Panc1 (cell line): ENCODE data around the gene NPC1L1. TPM values are rescaled to one million over a fixed set of nuclear protein-coding genes. Genes with fewer than 3 reads are reported as not detected.

Experiments
- ATAC-seq: fragments of 200-7000 bp; cut with Tn5 transposase; 2 replicates; pipeline ENCODE4 v1.9.1; 2020; ENCODE audit warnings: mild to moderate bottlenecking, moderate library complexity
- BruUV-seq: library from RNA; stranded (reverse); fragments of 400-500 nt; replicated peaks from 2 replicates; lab custom pipeline; 2021; lab: Mats Ljungman, UMichigan
- CTCF ChIA-PET: fragments of 300-600 bp; sonication (Branson Sonifier 250); formaldehyde crosslinking; loops from one replicate; lab custom pipeline; 2022; ENCODE audit warnings: antibody characterized with exemption; lab: Charles Lee
- POLR2A ChIA-PET: fragments of 300-600 bp; sonication (Branson Sonifier 250); formaldehyde crosslinking; loops from one replicate; lab custom pipeline; 2022; ENCODE audit warnings: antibody characterized with exemption; lab: Charles Lee
- DNase-seq: peaks from one replicate; pipeline ENCODE4 v3.0.0-alpha.2; 2010; ENCODE audit warnings: low read depth, low spot score
- H3K27ac ChIP-seq: 2 replicates; pipeline ENCODE4 v1.5.1; 2011; ENCODE audit warnings: mild to moderate bottlenecking, low read length, inconsistent platforms
- H3K27me3 ChIP-seq: fragments of 200-500 bp; sonication (Bioruptor generic); 2 replicates; pipeline ENCODE4 v1.6.0; 2014; ENCODE audit warnings: low read length, inconsistent platforms; ENCODE audit not compliant: control insufficient read depth, insufficient read depth
- H3K36me3 ChIP-seq: fragments of 200-500 bp; sonication (Bioruptor generic); 2 replicates; pipeline ENCODE4 v1.5.1; 2014; ENCODE audit warnings: inconsistent platforms, mild to moderate bottlenecking, low read length, moderate library complexity; ENCODE audit not compliant: control insufficient read depth, insufficient read depth
- H3K4me1 ChIP-seq: 2 replicates; pipeline ENCODE4 v1.5.1; 2011; ENCODE audit warnings: inconsistent platforms, mild to moderate bottlenecking, low read length, moderate library complexity; ENCODE audit not compliant: control insufficient read depth, insufficient read depth
- H3K4me3 ChIP-seq, 2 experiments: 2 replicates each; pipeline ENCODE4 v1.5.1; 2011 to 2012; ENCODE audit warnings: low read depth in 2 of 2, low read length in 2 of 2, mild to moderate bottlenecking in 2 of 2, inconsistent platforms in 1 of 2, moderate library complexity in 1 of 2
- H3K9me3 ChIP-seq: fragments of 200-500 bp; sonication (Bioruptor generic); 2 replicates; pipeline ENCODE4 v1.5.1; 2014; ENCODE audit warnings: low read depth, mild to moderate bottlenecking, inconsistent platforms, low read length, moderate library complexity; ENCODE audit not compliant: control insufficient read depth, insufficient read depth
- POLR2AphosphoS5 ChIP-seq: IDR thresholded peaks from 2 replicates; pipeline ENCODE4 v1.6.1; 2012; ENCODE audit warnings: mild to moderate bottlenecking, low read depth, low read length, moderate library complexity
- SIN3A ChIP-seq: IDR thresholded peaks from 2 replicates; pipeline ENCODE4 v1.6.1; 2012; ENCODE audit warnings: low read depth, mild to moderate bottlenecking, low read length, moderate library complexity, borderline replicate concordance; ENCODE audit not compliant: insufficient read depth
- TCF7L2 ChIP-seq: IDR thresholded peaks from 2 replicates; pipeline ENCODE4 v1.6.1; 2011; ENCODE audit warnings: mild to moderate bottlenecking, low read depth, low read length, inconsistent platforms
- in situ Hi-C: cut with HindIII; loops from 2 replicates; pipeline ENCODE4 v1.10.0; 2016; ENCODE audit warnings: low sequenced_read_pairs, low pct_unique_long_range_greater_than_20kb
- intact Hi-C: fragments of 100-400 bp; cut with micrococcal nuclease; formaldehyde crosslinking; loops from one replicate; pipeline ENCODE4 v1.10.0; 2022; ENCODE audit not compliant: unreplicated experiment
- total RNA-seq: library from RNA; stranded (reverse); gene quantifications from one replicate; pipeline ENCODE4 v1.2.1, GENCODE V29; 2021; ENCODE audit not compliant: unreplicated experiment
- TF ChIP-seq, protein P1 (sequence below): fragments of 450-650 bp; IDR thresholded peaks from 2 replicates; pipeline ENCODE4 v1.5.1; 2017; ENCODE audit warnings: mild to moderate bottlenecking
- TF ChIP-seq, protein P2 (sequence below), 2 experiments: IDR thresholded peaks; 2 replicates each; pipeline ENCODE4 v1.6.1; 2011 to 2012; ENCODE audit warnings: low read depth in 2 of 2, control low read depth in 1 of 2, low read length in 1 of 2, mild to moderate bottlenecking in 1 of 2, moderate library complexity in 1 of 2; ENCODE audit not compliant: insufficient read depth in 1 of 2

Gene NPC1L1
- total RNA-seq, 1 experiment from 2014 or later, result not detected

DNA sequence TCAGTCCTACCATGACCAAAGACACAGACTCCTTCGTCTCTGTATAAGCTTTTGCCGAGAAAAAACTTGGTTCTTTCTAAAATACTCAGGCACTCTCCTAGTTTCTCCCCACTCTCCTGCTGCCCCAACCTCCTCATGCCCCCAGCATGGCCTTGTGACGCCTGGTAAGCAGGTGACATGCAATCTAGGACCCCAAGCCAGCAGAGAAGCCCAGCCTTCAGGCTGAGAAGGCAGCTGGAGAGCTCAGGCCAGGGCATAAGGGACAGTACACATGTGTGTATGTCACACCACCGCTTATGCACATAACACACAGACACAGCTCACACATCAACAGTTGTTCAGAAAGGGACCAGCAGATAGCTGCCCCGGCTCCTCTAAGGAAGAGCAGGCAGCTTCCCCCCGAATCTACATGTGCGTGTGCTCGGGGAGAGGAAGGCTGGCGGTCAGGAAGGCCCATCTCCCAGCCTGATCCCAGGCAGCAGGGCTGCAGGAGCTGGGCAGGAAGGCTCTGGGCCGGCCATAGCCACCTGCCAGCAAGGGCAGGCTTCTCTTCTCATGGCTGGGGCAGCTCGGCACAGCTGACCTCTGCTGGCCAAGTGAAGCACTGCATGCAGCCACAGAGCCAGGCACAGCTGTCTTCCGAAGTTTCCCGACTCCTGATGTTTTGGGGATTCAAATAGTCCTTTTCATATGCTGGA lies 24.1 kb upstream of the NPC1L1 start:
- DNase-seq (peak; percentile 48), ATAC-seq (peak; percentile 76)
- H3K9me3 ChIP-seq, result no peaks in the 10 kb centered on the region
- H3K27me3 ChIP-seq, result no peaks in the 10 kb centered on the region
- intact Hi-C loops, result loop anchor here (10.0 kb wide), 1 partner anchor 320 kb away; no protein-coding TSS in a partner anchor
- no peak overlapping the region for H3K27ac ChIP-seq
- ChIA-PET CTCF (interaction anchor here (0.6 to 1.7 kb wide), 6 partner anchors 13 to 364 kb away, joined by 3 to 13 read pairs (median 4); partner anchors contain the start of gene YKT6), POLR2A (no interaction called here)
- TF ChIP-seq, protein P1, sequence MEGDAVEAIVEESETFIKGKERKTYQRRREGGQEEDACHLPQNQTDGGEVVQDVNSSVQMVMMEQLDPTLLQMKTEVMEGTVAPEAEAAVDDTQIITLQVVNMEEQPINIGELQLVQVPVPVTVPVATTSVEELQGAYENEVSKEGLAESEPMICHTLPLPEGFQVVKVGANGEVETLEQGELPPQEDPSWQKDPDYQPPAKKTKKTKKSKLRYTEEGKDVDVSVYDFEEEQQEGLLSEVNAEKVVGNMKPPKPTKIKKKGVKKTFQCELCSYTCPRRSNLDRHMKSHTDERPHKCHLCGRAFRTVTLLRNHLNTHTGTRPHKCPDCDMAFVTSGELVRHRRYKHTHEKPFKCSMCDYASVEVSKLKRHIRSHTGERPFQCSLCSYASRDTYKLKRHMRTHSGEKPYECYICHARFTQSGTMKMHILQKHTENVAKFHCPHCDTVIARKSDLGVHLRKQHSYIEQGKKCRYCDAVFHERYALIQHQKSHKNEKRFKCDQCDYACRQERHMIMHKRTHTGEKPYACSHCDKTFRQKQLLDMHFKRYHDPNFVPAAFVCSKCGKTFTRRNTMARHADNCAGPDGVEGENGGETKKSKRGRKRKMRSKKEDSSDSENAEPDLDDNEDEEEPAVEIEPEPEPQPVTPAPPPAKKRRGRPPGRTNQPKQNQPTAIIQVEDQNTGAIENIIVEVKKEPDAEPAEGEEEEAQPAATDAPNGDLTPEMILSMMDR, result peak; percentile 99
- TF ChIP-seq SIN3A, result no peak
- H3K4me1 ChIP-seq, result peaks cover 6% of the 10 kb centered on the region; the same call in 1 of the 2 replicates
- BruUV-seq, result no TSS peak
- no peak overlapping the region for H3K4me3 ChIP-seq
- in situ Hi-C loops, result no loop called here
- H3K36me3 ChIP-seq, result peaks cover 12% of the 10 kb centered on the region; the same call in 1 of the 2 replicates

DNA sequence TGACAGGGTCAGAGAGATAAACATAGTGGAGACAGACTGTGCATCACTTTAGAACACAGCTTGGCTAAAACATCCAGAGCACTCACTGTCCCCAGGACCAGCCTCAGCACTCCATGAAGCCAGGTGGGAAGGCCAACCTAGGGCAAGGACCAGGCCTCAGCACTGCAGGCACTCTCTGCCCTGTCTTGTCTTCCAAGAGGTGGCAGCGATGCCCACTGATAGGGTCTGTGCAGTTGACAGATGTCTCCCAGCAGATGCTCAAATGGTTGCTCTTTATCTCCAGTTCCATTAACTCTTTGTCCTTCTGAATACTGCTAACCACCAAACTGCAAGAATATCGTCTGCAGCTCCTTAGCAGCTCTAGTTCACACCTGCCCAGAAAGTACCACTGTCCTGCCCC lies 23.5 kb upstream of the NPC1L1 start:
- Histone ChIP-seq H3K27ac (no peak overlapping the region), H3K27me3 (no peaks in the 10 kb centered on the region), H3K9me3 (no peaks in the 10 kb centered on the region), H3K4me3 (no peak overlapping the region), H3K4me1 (peaks cover 6% of the 10 kb centered on the region; the same call in 1 of the 2 replicates), H3K36me3 (peaks cover 11% of the 10 kb centered on the region; the same call in 1 of the 2 replicates)
- ATAC-seq (no peak), DNase-seq (no peak)
- CTCF ChIA-PET, result interaction anchor here (0.6 to 1.7 kb wide), 2 partner anchors 324 kb away, joined by 3 to 6 read pairs; no protein-coding TSS in a partner anchor
- no TSS peak for BruUV-seq
- TF ChIP-seq SIN3A (no peak), POLR2AphosphoS5 (peak; percentile 40; the same call in 1 of the 2 replicates), TCF7L2 (no peak)
- TF ChIP-seq, protein P2, sequence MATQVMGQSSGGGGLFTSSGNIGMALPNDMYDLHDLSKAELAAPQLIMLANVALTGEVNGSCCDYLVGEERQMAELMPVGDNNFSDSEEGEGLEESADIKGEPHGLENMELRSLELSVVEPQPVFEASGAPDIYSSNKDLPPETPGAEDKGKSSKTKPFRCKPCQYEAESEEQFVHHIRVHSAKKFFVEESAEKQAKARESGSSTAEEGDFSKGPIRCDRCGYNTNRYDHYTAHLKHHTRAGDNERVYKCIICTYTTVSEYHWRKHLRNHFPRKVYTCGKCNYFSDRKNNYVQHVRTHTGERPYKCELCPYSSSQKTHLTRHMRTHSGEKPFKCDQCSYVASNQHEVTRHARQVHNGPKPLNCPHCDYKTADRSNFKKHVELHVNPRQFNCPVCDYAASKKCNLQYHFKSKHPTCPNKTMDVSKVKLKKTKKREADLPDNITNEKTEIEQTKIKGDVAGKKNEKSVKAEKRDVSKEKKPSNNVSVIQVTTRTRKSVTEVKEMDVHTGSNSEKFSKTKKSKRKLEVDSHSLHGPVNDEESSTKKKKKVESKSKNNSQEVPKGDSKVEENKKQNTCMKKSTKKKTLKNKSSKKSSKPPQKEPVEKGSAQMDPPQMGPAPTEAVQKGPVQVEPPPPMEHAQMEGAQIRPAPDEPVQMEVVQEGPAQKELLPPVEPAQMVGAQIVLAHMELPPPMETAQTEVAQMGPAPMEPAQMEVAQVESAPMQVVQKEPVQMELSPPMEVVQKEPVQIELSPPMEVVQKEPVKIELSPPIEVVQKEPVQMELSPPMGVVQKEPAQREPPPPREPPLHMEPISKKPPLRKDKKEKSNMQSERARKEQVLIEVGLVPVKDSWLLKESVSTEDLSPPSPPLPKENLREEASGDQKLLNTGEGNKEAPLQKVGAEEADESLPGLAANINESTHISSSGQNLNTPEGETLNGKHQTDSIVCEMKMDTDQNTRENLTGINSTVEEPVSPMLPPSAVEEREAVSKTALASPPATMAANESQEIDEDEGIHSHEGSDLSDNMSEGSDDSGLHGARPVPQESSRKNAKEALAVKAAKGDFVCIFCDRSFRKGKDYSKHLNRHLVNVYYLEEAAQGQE (IDR thresholded peaks at IDR 0.05; ENCODE audit: insufficient read depth in 1 of 2, low read depth in 2 of 2, low read length in 1 of 2), result no peak
- TF ChIP-seq, protein P1, result no peak
- POLR2A ChIA-PET, result no interaction called here
- in situ Hi-C loops, result no loop called here
- intact Hi-C loops, result loop anchor here (5.0 to 10.0 kb wide), 2 partner anchors 72 to 320 kb away; partner anchors contain the start of gene NUDCD3
